GM12891 (cell line): ENCODE results near the gene GNAL.

Experiments used
- POLR2A ChIP-seq: IDR thresholded peaks from 2 replicates; pipeline ENCODE4 v1.6.1; 2011; ENCODE audit warnings: low read depth, low read length, control low read depth
- POLR2AphosphoS5 ChIP-seq: IDR thresholded peaks from 2 replicates; pipeline ENCODE4 v1.6.1; 2011; ENCODE audit warnings: low read depth, low read length, control low read depth
- TAF1 ChIP-seq: IDR thresholded peaks from 2 replicates; pipeline ENCODE4 v1.6.1; 2011; ENCODE audit warnings: low read depth, low read length, control low read depth

DNA sequence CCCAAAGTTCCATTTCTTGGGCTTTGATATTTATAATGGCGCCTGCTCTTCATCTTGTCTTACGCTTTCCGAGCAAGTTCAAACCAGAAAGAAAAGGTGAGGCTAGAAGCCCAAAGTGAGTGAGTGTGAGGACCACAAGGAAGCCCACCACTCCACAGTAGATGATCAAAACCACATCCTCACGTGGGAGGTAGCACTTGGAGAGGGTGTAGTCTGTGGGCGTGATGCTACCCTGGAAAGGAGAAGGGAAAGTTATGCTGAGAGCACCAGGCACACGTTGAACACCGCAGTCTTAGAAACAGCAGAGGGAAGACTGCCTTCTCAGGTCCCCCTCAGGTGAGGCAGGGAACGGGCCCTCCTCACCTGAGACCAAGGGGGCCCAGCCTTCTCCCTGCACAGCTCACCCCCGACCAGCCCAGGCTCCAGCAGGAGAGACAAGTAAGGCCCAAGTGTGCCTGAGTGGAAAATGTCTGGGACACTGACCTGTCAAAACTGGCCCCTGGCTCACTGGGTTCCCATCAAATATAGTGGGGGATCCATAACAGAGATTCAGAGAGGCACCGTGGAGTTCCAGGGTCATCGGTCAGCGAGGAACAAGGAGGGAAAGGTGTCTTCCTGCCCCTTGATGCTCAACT is 195.4 kb downstream of the GNAL start:
- TF ChIP-seq POLR2AphosphoS5 (no peak), POLR2A (no peak), TAF1 (no peak)
